ENCODE data around the gene OR10H5. TPM values are rescaled to one million over a fixed set of nuclear protein-coding genes. Genes with fewer than 3 reads are reported as not detected.
"Not testable (repeated sequence)": the region's sequence is repeated elsewhere in the genome, so short reads cannot be mapped to it uniquely, and the experiment has no call there.

The OR10H5 gene, protein sequence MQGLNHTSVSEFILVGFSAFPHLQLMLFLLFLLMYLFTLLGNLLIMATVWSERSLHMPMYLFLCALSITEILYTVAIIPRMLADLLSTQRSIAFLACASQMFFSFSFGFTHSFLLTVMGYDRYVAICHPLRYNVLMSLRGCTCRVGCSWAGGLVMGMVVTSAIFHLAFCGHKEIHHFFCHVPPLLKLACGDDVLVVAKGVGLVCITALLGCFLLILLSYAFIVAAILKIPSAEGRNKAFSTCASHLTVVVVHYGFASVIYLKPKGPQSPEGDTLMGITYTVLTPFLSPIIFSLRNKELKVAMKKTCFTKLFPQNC
- polyA plus RNA-seq (2013, experiment 1 of 2; ENCODE audit: insufficient read length), result not detected
- polyA plus RNA-seq (2013, experiment 2 of 2; ENCODE audit: insufficient read length), result 0.02 TPM

DNA sequence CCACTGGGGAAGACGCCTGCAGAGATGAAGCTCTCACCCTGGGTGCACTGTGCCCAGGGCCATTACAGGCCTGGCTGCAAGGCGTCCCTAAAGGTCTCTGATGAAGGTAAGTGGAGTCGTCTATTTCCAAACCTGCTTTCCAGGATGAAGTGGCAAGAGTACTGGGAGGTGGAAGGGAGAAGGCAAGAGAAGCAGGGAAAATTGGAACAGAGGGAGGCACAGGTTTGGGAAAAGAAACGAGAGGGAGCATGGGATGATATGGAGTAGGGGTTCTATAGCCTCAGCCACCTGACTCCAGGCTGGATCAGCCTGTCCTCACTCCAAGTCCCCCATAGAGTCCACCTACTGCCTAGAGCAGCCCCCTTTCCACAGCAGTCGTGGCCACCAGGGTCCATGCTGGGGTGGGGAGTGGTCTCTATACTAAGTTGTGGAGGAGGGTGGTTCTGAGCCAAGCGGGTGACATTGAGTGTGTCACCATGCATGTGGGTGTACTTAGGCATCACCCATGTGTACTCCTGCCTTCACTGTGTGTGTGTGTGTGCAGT is at the start of gene OR10H5:
Gene OR10H5 (plus strand): TSS at position 51 of the 545 bp plus-strand sequence. CDS start 6,388 bp downstream, outside the sequence.
- no peak for DNase-seq

DNA sequence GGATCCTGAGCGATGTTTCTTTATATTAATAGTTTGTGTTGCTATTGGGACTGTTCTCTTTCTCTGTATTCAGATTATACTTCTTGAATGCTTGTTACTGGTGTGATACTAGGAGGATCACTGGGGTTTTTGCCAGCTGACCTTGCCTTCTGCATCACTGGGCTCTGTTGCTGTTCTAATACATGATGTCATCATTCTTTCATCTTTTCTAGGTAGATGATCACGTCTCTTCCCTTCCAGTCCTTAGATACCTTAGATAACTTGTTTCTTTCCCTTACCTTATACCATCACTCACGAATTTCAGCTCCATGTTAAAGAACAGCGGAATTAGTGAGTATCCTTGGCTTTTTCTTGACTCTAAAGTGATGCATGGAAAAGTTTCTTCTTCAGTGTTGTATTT is 49.7 kb upstream of the OR10H5 start, which contains the start of gene OR10H3:
Gene OR10H3 (plus strand): TSS at position 264 of the 400 bp plus-strand sequence. CDS start 3,408 bp downstream, outside the sequence.
- DNase-seq, result no peak

DNA sequence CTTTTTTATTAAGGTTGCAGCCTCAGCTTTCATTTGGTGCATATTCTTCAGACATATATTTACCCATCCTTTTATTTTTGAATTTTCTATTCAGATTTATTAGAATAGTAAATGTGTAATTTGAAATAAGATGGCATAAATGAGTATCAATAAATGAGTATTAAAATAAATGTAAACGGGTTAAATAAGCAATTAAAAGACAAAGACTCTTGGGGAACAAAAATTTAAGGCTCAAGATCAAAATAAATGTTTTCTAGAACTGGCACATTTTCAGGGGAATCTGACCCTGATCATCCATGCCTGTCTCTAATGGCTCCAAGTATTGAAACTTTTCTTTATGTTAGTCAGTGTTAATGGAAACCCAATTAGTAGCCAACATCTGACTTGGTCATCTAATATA is 46.7 kb upstream of the OR10H5 start:
- DNase-seq, result no peak

DNA sequence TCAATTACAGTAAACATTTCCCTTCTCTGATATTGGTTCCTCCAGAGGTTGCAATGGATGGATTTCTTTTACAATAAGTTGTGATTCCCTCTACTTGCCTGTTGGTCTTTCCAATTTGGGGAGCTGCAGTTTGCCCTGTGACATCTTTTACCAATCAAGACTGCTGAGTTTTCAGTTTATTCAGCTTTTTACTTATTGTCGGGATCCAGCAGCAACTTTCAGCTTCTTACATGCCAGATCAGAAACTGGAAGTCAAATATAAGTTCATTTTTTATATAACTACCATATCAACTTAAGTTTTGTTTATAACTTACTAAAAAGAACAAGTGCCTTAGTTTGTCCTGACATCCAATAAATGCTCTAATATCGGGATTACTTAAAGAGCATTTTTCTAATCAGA is 39.2 kb upstream of the OR10H5 start:
- no peak for DNase-seq

DNA sequence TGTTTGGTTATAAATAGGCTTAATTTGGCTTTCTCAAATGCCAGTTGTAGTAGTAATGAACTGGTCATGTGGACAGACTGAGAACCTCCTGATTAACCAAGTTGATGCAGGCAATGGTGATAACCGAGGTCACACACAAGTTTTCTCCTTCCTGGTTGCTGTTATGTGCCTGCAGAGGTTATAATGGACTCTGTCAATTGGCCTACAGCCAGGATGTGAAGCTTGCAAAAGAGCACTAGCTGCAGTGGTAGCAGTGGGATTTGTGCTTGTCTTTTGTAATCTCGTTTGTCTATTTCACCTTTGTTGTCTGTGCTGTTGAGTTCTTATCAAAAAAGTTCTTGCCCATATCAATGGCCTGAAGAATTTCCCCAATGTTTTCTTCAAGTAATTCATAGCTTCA is 29.1 kb upstream of the OR10H5 start:
- DNase-seq, result no peak

DNA sequence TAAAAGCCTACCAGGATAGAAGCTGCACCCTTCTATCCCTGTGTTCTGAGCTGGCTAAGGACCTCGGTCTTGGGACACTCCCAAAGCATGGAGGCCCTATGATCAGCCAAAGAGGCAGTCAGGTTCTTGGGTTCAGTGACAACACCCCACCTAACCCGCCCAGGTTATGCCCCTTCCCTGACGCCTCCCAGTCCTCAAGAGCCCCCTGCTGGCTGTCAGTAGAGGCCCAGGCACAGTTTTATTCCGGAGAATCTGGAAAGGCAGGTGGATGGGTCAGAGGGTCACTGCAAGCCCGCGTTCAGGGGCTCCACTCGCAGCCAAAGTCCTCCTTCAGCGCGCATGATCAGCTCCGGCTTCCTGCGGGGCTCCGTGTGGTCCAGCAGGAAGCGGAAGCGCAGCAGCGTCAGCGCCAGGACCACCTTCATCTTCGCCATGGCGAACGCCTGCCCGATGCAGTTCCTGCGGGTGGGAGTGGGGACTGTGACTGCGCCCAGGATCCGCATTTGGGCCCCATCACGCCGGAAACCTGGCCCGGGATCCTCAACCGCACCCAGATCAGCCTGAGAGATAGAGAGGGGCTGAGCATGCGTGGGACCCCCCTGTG is 27.4 kb upstream of the OR10H5 start:
- no peak for DNase-seq

DNA sequence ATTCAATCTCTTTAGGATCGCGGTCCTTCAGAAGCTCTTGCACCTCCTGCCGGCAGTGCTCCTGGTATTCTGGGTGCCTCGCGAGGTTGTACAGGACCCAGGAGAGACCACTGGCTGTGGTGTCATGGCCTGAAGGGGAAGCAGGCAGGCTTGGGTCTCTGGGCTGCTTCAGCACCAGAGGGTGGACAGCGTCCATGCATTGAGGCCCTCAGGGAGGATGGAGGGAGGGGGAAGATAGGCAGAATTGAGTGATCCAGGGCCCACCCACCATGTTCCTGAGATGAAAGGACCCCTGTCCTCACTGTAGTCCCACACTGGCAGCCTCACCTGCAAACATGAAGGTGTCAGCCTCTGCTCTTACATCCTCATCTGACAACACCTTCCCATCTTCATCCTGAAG is 17.9 kb upstream of the OR10H5 start:
- no peak for DNase-seq

DNA sequence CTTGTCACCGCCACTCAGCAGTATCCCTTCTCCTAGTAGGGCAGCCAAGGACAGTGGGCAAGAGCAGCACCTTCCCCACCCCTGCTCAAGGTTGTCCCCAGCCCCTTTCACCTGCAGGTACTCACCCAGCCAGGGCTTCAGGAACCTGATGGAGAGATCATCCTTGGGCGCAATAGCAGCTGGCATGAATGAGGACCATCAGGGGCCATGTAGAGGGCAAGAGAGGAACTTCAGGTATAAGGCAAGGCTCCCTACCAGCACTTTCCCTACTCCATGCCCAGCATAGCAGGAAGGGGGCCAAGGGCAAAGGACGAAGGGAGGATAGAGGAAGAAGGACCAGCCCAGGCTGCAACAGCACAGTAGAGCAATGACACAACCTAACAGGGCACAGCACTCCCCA is 13.3 kb upstream of the OR10H5 start:
- not testable (repeated sequence) for DNase-seq

DNA sequence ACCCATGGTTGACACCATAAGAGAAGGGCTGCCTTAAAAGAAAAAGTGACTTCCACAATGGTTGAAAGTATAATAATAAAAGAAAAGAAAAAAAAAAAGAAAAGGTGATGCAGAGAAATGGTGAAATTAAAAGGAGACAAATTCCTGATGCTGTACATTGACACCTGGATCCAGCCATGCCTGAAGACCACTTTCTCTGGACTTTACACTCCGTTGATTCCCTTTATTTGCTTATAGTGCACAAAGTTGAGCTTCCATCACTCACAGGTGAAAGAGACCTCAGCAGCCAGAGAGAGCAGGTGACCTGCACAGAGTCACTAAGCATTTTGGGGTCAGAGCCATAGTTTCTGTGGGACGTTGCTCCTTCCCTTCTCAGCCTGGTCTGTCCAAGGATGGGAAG is 12.2 kb upstream of the OR10H5 start:
- DNase-seq, result no peak

DNA sequence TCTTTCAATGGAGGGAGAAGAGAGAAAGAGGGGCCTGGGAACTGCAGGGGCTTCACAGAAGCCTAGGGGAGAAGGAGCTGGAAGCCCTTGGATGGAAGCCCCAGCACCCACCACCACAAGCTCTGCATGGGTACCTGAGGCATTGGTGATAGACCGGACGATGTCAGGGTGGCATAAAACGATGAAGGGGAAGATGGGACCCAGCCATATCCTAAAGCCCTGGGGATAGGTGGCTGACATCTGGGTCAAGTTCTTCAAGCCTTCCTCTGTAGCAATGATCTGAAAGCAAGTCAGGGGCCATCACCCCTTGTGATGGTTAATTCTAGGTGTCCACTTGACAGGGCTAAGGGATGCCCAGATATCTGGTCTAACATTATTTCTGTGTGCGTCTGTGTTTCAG is 11.2 kb upstream of the OR10H5 start:
- DNase-seq, result no peak

DNA sequence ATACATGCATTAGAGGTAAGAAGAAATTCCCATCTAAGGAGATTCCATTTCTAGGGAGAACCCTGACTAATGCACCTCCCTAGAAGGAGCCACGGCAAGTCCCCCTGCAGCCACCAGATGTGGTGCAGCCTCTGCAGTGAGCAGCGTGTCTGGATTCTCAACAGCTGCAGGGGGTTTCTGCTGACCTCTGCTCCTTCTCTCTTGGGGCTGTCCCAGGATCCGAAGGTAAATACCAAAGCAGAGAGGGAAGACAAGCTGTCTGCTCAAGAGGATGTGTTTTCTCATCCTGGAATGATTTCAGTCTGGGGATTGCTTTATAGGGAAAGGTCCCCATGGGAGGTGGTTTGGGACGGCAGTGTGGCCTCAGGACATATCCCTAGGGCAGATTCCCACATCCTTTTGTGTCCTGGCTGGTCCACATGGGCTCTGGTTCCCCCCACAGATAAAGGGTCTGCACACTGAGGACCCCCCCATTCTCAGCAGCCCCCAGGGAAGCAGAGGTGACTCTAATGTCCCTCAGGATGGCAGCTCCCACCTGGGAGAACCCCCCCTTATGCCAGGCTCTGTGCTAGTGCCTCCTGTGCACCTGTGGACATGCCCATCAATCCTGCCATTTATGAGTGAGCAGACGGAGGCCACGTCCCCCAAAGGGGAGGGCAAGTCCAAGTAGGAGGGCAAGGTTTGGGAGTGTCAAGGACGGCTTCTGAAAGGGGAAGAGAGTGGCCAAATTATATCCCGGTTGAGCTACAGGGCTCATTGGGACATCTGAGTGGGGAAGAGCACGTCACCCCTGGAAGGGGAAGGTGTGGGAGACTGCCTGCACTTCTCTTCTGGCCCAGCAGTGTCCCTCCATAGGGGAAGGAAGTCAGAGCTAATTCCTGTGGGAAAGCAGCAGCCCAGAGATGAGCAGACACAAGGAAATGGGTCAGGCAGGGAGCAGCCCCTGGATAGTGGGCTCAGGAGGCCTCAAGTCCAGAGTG is 10.2 kb upstream of the OR10H5 start:
- DNase-seq, result no peak

DNA sequence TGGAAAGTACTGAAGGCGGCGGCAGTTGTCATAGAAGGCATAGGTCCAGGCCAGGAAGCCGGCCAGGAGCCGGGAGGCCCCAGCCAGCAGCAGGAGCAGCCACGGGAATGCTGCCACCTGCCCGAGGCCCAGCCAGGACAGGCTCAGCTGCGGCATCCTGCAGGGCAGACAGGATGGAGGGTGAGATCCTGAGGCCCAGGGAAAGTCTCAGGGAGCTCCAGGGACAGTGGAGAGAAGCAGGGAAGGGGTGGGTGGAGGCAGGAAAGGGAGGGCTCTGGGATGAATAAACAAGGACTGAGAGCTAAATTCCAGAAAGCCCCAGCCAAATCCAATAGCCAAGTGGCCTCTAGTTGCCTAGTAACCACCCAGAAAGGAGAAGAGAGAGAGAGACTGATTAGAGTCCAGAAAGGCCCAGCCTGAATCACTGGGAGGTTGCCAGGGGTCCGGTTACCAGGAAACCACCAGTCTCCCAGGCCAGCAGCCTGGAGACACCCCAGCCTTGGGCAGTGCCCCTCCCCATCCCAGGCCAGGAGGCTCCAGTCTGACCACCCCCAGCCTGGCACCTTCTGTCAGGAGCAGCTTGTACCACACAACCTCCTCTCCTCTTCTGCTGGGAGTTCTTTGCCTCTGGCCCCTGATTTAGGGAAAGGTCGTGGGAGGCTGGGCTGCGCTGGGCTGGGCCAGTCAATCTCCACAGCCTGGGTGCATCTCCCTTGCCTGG is 7.5 kb upstream of the OR10H5 start:
- DNase-seq, result no peak

DNA sequence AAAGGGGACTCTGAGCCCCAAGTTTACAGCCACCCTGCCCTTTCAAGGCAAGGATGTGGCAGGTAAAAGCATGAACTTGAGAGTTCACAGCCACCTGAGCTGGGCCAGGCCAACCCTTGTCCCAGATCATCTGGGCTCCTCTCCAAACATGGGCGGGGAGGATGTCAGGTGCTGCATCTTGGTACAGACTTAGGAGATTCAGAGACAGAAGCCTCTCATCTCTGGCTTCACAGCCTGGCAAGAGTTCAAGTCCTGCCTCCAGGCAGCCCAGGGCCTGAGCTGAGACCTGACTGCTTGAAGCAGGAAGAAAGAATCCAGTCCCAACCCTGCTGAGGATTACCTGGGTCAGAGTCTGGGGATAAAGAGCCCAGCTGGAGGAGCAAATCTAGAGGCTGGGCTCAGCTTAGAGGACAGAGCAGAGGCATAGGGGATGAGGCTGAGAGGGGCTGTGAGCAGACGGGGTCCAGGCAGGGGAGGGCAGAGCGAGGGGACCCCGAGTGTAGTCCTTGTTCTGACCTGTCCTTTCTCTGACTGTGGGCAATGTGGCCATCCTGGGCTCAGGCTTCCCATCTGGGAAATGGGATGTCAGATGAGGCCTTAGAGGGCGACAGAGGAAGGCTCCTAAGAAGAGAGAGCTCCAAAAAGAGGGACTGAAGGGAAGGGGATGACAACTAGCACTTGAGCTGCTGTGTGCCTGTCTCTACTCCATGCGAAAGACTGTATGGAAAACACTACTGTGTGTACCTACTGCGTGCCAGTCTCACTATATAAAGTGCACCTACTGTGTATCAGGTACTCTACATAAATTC is 6.6 kb upstream of the OR10H5 start:
- DNase-seq, result no peak

DNA sequence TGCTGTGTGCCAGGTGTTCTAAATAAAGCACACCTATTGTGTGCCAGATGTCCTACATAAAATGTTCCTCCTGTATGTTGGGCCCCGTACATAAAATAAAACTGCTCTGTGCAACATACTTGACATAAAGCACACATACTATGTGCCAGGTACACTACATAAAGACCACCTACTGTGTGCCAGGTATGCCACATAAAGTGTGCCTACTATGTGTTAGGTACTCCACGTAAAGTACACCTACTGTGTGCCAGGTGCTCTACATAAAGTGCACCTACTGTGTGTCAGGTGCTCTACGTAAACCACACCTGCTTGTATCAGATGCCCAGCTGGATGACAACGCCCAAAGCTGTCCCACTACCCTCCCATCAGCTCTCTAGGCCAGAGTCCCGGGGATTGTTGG is 5.8 kb upstream of the OR10H5 start:
- no peak for DNase-seq

DNA sequence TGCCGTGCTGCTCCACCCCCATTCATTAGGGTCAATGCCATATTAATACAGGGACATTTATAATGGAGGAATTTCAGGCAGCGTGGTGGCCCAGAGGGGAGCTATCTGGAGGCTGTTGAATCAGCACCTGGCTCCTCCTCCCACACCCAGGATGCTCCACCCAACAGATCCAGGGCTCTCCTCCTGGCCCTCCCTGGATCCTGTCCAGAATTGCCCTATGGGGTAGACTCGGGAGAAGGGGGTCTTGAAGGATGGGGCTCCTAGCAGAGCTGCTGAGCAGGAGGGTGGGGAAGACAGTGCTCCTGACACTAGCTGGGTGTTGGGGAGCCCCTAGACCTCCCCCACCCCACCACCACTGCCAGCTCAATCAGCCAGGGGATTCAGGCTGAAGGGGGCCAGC is 5.2 kb upstream of the OR10H5 start:
- DNase-seq, result no peak

DNA sequence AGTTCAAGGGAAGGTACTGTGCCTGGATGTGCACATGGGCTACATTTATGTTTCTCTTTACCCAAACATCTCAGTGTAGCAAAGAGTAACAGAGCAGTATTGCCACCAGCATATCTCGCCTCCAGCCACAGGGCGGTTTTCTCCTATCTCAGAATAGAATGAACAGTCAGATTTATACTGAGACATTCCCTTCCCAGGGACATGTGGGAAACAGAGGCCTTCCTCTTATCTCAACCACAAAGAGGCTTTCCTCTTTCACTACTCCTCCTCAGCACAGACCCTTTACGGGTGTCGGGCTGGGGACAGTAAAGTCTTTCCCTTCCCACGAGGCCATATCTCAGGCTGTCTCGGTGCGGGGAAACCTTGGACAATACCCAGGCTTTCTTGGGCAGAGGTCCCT is 4.6 kb upstream of the OR10H5 start:
- DNase-seq, result not testable (repeated sequence)

DNA sequence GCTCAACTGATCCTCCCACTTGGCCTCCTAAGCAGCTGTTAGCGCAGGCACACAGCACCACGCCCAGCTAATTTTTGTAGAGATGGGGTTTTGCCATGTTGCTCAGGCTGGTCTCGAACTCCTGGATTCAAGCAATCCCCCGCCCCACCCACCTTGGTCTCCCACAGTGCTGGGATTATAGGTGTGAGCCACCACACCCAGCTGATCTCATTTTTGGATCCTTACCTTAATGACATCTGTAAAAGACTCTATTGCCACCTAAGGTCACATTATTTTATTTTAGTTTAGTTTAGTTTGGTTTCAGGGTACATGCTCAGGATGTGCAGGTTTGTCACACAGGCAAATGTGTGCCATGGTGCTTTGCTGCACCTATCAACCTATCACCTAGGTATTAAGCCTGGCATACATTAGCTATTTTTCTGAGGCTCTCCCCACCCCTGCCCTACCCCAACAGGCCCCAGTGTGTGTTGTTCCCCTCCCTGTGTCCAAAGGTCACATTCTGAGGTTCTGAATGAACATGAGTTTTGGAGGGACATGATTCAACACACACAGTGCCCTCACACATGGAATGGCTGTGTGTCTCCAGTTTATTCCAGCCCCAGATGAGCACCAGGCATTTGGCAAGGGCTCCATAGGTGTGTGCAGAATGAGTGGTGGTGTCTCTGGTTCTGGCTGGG is 1.3 kb downstream of the OR10H5 start:
- DNase-seq, result no peak

DNA sequence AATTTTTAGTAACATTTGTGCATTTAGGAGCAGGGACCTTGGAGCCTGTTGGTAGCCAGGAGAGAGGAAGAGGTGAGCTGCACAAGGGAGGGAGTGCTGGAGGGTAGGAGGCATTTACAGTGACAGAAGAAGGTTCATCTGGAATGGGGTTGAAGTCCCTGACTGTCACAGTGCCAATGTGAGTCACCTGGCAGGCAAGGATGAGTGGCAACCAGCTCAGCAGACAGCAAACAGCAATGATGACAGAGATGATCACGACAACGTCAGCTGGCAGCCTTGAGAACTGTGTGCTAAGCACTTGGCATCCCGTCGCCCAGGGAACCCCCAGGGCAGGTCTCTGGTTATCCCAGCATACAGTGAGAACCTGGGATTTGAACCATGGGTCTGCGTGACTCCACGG is 2.6 kb downstream of the OR10H5 start:
- DNase-seq, result no peak

DNA sequence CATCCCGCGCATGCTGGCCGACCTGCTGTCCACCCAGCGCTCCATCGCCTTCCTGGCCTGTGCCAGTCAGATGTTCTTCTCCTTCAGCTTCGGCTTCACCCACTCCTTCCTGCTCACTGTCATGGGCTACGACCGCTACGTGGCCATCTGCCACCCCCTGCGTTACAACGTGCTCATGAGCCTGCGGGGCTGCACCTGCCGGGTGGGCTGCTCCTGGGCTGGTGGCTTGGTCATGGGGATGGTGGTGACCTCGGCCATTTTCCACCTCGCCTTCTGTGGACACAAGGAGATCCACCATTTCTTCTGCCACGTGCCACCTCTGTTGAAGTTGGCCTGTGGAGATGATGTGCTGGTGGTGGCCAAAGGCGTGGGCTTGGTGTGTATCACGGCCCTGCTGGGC is 6.8 kb downstream of the OR10H5 start:
- DNase-seq, result not testable (repeated sequence)

DNA sequence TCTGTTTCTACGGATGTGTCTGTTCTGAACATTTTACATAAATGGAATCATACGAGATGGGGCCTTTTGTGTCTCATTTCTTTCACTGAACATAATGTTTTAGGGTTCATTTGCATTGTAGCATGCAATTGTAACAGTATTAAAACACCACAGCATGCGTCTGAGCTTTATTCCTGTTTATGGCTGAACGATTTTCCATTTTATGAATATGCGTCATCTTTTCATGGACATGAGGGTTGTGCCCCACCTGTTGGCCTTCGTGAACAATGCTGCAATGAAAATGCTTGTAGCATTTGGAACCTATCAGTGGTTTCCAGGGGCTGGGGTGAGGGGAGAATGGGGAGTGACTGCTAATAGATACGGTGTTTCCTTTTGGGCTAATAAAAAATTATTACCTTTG is 22.9 kb downstream of the OR10H5 start:
- no peak for DNase-seq

DNA sequence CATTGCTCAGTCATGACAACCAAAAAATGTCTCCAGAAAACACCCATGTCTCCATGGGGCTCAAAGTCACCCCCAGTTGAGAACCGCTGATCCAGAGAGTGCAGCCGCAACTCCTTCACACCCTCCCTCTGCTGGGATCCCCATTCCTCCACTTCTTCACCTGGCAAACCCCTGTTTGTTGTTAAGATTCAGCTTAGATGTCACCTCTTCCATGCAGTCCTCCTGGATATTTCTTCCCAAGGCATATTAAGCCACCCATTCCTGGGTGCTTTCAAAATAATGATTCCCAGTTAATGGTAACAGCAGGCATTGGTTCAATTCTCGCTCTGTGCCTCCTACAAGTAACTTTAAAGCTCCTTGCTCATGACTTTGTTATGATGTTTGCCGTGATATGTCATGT is 24.0 kb downstream of the OR10H5 start:
- DNase-seq, result no peak
